Mesenteric fat pad (tissue), 1 donor: ENCODE data around the gene SH3PXD2B. TPM values are rescaled to one million over a fixed set of nuclear protein-coding genes. Genes with fewer than 3 reads are reported as not detected.
A peak's percentile ranks its signal among the peaks of the same experiment; 100 is the strongest.
"Not testable (repeated sequence)": the region's sequence is repeated elsewhere in the genome, so short reads cannot be mapped to it uniquely, and the experiment has no call there.

ENCODE experiments used
- DNase-seq: peaks from one replicate; pipeline ENCODE4 v3.0.0-alpha.2; 2020; ENCODE audit warnings: low spot score
- total RNA-seq: library from RNA; stranded (reverse); fragmentation: NEBNext Ultra II Directional; extraction: Animal tissue kit (Norgen Biotek cat#: 25700); gene quantifications from one replicate; pipeline ENCODE4 v1.2.1, GENCODE V29; 2021
- donor health status: DM: yes; HTN: yes; CAD: no.

The SH3PXD2B gene
- total RNA-seq, 1 donor from 2014 or later: 56.6 TPM

- peak; percentile 75 for DNase-seq
Observed at GRCh38 chr5:172418862-172419814, 35.2 kb downstream of the SH3PXD2B start.

DNA sequence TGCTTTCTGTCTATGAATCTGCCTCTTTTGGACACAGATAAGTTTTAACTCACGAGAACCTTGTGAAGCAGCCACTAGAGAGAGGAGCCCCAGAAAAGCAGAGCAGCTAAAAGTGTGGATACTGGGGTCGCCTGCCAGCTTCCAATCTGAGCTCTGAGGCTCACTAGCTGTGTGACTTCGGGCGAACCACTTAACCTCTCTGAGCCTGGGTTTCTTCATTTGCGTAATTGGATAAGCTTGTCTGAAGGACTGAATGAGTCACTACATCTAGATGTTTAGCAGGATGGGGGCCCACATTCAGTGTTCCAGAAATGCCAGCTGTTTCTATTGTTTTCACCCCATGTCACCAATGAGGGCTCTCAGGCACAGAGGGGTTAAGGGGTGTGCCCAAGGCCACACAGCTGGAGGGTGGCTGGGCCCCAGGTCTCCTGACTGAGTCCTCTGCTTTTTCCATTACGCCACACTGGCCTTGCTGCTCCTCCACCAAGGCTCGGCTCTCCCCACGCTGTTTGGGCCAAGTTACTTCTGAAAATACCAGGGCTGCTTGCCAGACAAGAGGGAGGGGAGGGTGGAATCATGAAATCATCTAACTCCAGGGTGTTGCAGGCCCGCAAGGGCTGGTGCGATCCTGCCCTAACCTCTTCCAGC lies 36.2 kb downstream of the SH3PXD2B start:
- DNase-seq: no peak

GRCh38 chr5:172417130-172417841 lies 37.0 kb downstream of the SH3PXD2B start:
- no peak for DNase-seq

- no peak for DNase-seq
Observed at GRCh38 chr5:172415362-172416275, 38.7 kb downstream of the SH3PXD2B start.

DNA sequence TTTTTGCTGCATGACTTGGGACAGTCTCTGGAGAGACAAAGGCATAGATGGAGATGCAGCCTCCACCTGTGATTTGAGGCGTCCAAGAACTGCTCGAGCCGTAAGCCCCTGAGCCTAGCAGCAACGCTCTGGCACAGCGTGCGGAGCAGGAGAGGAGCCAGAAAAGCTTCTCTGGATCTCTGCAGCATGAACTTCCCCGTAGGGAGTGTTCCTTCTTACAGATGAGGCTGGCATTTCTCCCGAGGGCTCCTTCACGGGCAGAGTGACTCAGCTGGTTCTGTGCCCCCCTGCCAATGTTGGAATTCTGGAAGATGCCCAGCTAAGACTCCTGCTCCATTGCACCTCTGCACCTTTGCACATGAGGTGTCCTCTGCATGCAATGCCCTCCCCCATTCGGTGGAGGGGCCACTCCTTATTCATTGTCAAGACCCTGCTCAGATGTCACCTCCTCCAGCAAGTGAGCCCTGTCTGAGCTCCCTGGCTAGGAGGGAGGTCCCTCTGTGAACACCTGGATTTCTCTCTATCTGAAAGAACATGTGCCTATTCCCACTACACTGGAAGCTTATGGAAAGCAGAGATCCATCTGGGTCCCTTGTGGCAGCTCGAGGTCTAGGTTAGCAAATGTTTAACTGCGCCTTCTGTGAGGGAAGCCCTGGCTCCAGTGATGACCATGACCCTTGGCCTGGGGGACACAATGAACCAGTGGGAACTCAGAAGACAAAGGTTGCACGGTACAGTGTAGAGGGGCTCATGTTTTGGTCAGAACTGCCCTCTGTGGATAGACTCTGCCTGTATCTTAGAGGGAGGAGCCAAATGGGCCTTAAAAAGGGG lies 39.6 kb downstream of the SH3PXD2B start:
- DNase-seq: no peak

GRCh38 chr5:172413601-172414171 lies 40.6 kb downstream of the SH3PXD2B start:
- DNase-seq: no peak

DNA sequence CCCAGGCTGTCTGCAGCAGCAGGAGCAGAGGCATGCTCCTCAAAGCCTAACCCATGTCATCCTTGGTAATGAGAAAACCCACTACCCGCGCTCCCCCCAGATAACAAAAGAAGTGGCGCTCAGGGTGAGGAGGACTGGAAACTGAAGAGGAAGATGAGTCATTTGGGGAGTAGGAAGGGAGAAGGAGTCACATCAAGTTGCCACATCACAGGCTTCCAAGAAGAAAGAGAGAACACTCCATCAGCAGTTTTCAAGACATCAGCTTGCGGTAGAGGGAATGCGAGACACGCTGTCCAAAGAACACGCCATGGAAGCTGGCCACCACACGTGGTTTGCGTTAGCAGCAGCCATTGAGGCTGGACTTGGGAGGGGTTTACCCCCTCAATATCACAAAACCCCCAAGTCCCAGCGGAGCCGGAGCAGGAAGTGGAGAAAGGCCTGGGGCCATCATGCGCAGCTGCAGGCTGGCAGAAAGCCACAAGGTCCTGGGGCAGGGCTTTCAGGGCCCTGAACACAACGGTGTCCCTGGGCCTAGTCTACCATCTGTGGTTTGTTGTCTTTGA lies 41.5 kb downstream of the SH3PXD2B start:
- peak; percentile 93 for DNase-seq

GRCh38 chr5:172411484-172412072 lies 42.7 kb downstream of the SH3PXD2B start:
- DNase-seq: no peak

- no peak for DNase-seq
Observed at GRCh38 chr5:172410662-172411483, 43.5 kb downstream of the SH3PXD2B start.

- DNase-seq: no peak
Observed at GRCh38 chr5:172410160-172410559, 44.2 kb downstream of the SH3PXD2B start.

- not testable (repeated sequence) for DNase-seq
Observed at GRCh38 chr5:172409477-172409876, 44.8 kb downstream of the SH3PXD2B start.

GRCh38 chr5:172407822-172408221 lies 46.5 kb downstream of the SH3PXD2B start:
- no peak for DNase-seq

GRCh38 chr5:172407241-172407691 lies 47.1 kb downstream of the SH3PXD2B start:
- DNase-seq: no peak

GRCh38 chr5:172405226-172406107 lies 48.9 kb downstream of the SH3PXD2B start:
- DNase-seq: no peak

- no peak for DNase-seq
Observed at GRCh38 chr5:172404746-172405145, 49.6 kb downstream of the SH3PXD2B start.

DNA sequence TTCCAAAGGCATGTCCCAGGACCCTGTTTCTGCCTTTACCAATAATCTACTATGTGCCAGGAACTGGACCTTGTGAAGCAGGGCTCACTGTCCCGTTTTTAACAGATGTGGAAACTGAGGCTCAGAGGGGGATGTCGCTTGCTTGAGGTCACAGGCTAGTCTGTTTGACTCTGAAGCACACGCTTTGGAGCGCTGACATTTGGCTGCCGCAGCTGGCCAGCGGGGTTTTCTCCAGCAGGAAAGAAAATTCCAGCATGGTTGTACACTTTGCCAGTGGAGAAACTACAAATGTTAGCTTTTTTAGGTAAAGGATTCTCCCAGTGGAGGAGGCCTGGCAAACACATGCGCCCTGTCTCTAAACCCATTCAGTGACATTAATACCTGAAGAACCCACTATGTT lies 50.5 kb downstream of the SH3PXD2B start:
- no peak for DNase-seq
